Stimulated activated CD8-positive, alpha-beta memory T cell treated with anti-CD3 and anti-CD28 coated beads, Interleukin-12 subunit alpha, Interleukin-12 subunit beta, amount 100 ng/mL, for 1 hour (primary cell): ENCODE results near the gene CPO.

Experiments
- DNase-seq: peaks from one replicate; pipeline ENCODE4 v3.0.0-alpha.2; 2020; ENCODE audit warnings: low read depth

The CPO gene

DNA sequence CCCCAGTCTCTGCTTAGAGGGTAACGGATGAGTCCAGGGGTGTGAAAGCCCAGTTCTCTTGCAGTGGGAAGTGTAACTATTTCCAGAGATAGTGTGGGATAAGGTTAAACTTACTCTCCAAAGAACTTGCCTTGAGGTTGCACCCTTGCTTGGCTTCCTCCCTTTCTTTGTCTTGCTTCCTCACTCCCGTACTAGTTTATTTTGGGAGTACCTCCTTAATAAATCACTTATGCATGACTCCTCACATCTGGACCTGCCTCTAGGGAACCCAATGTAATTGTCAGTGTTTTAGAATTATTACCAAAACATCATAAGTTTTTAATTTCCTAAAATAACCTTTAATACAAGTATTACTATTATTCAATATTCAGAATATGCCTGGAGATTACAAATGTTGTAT is 35.2 kb downstream of the CPO start:
- DNase-seq: no peak

DNA sequence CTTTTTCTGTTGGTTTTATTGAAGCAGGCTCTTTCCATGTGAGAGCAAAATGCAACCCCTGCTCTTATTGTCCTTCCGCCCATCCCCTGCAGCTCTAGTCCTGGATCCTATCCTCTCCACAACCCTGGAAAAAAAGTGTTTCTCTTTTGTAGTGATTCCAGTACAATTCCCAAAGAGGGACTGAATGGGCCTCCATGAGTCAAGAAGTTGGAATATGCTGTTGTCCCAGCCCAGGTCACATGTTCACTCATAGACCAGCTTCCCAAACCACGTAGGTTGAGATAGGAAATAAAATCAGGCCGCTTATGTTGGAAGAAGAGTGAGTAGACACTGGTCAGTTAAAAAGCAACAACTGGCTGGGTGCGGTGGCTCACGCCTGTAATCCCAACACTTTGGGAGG is 39.4 kb downstream of the CPO start:
- DNase-seq: no peak

DNA sequence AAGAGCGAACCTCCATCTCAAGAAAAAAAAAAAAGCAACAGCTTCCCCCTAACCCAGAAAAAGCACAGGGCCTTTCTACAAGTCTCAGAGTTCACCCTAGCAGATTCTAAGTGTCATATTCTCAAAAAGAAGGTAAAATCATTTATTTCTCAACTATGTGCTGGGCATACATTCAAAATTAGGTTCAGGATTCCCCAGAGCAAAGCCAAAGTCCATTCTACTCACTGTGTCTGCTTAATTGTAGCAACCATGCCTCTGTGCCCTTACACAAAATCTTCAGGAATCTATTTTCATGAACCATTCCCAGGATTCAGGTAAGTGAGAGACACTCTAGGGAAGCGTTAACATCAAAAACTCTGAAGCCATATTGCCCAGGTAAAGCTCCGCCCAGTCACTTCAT is 40.0 kb downstream of the CPO start:
- DNase-seq: no peak

DNA sequence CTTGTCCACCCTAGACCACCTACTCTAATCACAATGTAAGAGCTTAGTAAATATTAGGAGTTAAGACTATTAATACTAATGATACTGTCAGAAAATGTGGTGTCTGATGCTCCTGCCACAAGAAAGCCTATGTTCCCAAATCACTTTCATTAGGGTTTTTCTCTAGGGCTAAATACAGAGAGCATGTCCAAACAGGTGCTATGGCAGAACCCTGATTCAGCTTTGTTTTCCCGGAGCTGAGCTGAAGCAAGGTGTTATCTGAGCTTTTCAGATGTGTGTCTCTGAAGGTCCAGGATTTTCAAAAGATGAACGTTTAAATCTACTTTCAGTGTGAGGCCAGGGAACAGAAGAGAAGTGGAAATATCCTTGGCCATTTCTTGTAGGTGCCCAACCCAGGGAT is 40.6 kb downstream of the CPO start:
- DNase-seq: no peak

DNA sequence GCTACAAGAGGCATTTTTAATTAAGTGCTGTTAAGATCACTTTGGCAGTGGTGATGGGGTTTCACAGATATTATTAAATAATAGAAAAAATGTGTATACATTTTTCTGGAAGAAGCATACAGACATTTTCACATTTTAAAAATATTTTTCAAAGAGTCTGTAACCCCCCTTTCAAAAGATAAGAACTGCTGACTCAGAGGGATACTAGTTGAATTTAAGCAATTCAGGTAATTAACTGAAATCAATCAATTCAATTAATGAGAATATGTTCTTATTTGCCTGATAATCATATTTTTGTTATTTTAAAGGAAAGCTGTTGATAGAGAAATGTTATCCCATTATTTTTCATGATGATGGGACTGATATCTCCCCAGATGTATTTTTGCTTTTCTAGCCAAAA is 41.1 kb downstream of the CPO start:
- DNase-seq: no peak

DNA sequence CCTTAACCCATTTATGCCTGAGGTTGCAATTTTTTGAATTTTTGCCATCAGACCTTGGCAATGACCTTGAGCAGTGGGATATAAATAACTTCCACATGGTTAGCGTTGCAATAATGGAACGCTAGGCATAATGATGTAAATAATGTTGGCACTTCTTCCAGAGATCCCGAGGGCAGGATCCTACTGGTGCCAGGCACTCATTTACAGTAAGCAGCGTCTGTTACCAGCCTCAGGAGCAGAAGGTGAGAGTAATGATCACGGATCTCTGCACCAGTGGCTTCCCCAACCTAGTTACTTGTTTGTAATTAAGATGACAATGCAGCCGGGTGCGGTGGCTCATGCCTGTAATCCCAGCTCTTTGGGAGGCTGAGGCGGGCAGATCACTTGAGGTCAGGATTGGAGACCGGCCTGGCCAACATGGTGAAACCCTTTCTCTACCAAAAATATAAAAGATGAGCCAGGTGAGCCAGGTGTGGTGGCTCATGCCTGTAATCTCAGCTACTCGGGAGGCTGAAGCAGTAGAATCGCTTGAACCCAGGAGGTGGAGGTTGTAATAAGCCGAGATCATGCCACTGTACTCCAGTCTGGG is 41.9 kb downstream of the CPO start:
- DNase-seq: no peak

DNA sequence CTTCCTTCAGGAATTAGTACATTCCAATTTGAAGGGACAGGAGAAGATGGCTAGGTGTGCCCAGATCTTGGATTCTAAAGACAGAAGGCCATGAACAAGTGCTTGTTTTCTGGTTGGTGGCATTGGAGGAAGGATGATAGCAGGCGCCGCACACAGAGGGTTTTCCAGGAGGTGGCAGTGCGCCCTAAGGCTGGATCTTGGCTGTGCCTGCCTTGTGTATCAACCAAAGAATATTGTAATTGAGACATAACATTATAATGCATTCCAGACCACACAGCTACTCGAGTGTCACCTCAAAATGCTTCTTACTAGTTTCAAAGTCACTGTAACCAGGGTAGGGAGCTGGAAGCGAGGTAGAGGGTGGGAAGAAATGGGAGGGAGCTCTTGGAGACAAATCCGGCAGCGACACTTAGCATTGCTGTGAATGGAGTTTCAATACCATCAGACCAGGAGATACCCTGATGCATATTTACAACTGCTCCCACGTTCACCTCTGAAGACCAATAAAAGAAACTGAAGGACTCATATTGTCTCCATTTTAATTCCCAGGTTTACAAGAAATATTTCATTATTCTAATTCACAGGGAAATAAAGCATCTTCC is 42.5 kb downstream of the CPO start:
- DNase-seq: no peak

DNA sequence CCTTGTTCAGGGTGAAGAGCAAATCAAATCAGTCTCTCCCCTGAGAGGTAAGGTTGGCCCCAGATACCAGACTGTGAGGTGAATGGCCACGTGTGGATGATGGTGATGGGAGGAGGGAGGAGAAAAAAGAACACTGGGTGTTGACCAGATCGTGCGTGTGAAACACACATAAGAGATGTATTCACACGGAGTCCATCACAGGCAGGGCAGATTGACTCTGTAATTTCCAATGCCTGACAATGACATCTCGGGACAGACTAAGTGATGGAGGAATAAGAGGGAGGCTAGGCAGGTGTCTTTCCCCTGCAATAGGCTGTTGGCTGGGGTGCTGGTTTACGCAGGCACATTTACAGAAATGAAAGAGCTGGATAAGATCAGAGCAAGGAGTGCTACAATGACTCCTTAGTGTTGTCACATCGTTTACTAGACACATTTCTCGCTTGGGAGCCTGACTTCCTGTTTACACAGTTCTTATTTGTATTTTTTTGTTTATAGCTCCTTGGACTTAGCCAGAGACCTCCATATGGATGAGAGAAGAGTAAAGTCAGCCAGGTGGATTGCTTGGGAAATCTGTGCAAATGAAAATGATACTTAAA is 43.1 kb downstream of the CPO start:
- no peak for DNase-seq

DNA sequence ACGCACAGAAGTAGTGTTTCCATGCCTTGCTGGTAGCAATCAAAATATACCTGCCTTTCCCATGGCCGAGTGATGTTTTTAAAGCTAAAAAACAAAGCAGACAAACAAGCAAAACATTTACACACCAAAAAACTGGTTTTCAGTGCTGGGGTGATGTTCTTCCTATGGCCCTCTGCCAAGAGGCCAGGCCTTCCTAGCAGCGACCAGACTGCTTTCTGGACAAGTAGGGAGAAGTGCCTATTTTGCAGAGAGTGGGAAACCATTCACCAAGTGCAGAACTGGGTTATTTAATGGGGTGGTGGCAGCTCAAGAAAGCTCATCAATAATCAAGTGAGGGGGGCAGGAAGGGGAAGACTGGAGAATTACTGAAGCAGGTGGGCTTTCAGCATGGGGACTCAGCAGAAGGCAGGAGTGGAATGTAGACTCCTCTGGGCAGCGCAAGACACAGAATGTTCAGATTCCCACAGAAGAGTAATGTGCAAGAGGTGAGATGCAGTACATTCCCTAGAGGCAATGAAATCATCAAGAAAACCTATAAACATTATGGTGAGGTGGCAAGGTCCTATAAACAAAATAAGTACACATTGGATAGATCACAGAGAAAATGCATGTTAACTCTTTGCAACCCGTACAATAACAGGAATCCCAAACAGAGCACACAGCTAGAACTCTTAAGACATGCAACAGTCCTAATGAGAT is 44.0 kb downstream of the CPO start:
- no peak for DNase-seq

DNA sequence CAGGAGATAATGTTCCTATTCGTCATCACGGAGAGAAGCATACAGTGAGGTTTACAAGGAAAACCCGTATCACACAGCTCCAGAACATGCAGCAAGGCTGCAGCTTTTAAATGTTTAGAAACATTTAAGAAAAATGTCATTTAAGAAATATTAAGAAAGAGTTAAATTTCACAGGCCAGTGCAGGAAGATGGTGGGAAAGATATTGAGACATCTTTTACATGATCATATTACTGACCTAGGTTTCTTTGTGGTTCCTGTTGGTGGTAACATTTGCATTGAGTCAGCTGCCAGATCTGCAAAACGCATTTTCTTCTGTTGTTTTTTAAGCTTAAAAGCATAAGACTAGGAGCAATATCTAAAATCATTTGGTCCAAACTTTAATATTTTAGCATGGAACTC is 44.9 kb downstream of the CPO start:
- DNase-seq: no peak

DNA sequence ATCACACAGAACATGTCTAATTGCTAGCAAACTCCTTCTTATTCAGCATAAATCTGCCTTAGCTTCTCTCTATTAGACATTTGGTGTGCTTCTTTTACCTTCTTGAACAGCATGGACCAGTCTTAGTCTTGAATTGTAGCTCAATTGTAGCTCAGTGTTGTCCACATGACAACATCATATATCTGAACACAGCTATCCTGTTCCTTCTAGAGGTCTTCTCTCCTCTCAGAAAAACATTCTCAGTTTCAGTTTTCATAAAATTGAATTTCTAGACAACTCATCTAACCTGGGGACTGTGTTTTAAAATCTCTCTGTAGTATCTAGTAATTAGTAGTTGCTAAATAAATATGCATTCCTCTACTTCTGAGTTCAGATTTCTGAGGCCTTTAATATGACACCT is 47.6 kb downstream of the CPO start:
- no peak for DNase-seq

DNA sequence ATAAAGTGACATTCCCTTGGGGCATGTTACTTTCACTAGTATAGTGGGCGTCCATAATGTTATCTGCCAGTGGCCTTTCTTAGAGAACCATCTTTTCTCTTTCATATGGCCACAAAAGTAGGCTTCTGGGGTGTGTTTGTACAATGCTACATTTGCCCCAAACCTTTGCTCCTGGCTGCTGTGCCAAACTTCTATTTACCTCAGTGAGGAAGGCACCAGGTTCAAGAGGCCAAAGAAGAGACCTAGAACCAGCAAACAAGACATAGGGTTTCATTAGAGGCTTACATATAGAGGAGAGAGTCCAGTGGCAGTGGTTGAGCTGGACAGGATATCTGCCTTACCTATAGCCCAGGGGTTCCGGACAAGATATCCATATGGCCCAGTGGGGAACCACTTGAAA is 48.5 kb downstream of the CPO start:
- no peak for DNase-seq

DNA sequence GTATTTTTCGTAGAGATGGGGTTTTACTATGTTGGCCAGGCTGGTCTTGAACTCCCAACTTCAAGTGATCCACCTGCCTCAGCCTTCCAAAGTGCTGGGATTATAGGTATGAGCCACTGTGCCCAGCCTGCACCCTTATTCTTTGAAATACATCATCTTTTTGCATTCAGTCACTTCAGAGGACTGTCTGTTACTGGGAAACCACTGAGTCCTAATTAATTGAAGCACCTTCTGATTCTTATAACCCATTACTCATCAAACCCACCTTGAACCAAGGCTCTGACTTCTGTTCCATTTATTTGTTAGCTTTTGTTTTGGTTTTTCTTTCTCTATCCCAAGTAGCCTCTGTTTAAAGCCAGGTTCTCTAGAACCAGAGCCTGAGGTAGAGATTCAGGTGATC is 49.6 kb downstream of the CPO start:
- no peak for DNase-seq

DNA sequence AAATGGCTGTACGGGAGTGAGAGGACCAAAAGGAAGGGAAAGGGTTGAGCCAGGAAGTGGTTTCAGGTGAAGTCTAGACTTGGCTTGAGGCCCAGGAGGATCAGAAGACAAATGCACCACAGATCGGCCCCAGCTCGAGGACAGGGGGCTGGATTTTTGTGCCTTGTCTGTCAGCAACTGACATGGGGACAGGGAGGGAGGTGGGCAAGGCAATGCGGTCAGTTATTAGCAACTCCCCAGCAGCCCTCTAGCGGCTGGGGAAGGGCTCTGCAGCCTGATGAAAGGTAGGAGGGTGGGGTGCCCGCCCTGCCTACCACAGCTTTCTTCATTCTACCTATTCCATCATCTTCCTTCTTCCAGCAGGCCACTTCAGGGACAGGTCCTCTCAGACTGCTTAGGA is 50.0 kb downstream of the CPO start:
- no peak for DNase-seq

DNA sequence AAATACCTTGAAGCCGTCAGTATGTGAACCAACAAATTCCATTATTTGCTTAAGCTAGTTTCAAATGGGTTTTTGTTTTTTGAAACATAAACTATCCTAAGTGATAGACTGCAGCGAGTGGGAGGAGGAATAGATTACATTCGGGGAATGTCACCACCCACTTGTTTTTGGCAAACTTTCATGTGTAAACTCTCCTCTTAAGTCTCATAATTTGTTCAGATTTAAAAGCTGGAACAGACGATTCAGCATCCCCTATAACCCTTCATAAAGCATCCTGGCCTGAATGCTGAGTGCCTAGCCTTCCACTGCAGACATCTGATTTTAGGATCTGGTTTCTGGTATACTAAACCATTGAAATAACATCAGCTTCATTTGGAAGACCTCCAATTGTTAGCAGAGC is 51.0 kb downstream of the CPO start:
- DNase-seq: no peak

DNA sequence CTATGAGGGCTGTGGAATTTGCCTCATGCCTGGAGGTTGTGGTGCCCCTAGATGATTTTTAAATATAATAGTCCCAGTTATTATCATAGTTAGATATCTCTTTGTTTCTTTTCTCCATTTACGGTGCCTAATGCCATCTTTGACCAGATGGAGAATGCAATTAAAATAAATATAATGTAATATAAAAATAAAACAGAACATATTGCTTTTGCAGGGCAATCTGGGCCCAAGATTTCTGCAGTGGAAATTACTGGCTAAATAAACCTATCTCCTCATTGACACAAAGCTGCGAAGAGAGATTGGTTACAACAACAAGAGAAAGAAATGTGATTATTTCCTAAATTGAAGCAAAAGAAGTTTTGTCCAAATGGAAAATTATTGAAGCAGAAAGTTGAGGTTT is 51.8 kb downstream of the CPO start:
- no peak for DNase-seq

DNA sequence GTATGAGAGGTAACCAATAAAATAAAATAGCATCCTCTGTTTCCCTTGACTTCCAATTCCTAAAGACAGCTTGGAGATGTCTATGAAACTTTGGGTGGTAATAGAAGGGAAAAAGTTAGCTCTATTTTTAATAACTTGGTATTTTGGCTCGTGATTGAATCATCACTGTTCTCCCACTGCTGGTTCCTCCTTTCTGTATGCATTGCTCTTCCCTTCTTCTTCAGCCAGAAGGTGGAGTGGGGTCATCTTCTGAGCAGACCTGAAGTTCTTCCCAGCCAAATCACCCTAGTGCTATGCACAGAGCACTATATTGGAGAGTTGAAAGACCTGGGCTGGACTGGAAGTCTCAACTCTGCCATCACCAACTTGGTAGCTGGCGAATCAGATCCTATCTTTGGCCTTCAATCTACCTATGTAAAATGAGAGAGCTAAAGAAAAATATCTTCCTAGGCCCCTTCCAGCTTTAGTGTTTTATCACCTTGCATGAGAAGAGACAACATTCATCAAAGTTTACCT is 54.1 kb downstream of the CPO start:
- DNase-seq: no peak

DNA sequence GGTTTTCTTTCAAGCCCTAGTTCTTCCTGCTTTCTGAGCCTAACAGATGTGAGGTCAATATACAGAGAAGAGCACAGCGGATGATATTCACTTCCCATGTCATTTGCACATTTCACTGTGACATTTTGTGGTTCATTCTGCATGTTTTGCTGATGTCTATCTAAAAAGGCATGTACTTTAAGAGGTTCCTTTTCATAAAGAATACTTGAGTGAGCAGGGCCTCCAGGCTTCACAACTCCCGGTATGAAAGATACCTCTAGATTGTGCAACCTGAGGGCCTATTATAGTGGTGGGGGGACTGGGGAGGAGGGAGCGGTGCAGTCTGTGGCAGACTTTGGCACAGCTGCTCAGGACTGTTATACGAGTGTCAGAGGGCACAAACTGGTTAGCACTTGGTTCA is 54.6 kb downstream of the CPO start:
- no peak for DNase-seq

DNA sequence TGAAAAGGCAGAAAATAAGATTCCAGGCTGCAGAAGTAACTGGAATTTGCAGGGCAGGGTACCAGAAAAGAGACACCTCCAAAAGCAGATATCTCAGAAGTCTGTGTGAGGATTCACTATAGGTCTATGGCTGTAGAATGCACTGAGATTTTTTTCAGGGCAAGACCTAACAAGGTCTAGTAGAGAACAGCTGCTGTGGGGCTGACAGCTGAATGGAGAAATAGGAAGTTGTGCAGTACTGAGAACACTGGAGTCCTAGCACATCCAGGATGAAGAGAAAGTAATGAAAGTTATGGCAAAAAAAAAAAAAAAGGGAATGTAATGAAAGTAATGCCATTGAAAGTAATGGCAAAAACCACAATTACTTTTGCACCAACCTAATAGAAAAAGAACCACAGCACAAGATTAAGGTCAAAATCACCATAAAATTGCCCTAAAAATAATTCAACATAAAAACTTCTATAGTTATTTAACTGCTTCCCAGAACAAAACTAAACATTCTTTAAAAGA is 57.3 kb downstream of the CPO start:
- no peak for DNase-seq

DNA sequence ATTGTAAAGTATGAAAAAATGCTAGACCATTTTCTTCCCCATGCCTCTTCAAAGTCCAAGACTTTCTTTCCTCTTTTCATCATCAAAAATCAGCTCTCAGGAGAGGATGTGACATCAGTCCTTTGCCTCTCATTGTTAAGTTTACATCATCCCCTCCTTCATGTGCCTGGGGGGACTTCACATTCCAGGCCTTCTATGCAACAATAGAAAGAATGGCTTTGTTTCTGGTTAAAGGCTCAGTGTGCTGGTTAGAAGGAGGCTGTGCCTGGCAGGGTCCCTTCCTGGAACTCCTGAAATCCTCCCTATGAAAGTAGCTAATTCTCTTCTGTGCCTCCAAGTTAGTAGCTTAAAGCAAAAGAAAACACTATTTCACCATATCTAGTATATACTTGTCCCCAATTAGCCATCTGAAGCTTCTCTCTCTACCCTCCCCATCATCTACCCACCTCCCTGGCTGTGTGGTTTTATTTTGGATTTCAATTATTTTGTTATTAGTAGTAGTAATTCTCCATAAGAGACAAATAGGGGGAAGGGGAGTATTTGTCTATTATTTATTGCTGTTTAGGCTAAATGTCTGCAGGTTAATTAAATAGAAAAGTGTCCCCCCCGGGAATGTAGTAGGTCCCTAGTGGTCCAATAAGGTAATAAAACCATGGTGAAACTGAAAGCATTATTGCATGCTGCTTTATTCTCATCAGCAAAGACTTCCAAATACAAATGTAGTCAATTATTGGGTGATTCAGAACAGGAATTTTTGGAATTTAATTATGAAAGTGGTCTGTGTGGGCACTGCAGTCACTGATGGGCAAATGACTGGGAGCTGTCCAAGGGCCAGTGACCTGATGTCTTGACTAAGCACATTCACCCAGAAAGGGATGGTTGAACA is 69.0 kb downstream of the CPO start:
- no peak for DNase-seq

DNA sequence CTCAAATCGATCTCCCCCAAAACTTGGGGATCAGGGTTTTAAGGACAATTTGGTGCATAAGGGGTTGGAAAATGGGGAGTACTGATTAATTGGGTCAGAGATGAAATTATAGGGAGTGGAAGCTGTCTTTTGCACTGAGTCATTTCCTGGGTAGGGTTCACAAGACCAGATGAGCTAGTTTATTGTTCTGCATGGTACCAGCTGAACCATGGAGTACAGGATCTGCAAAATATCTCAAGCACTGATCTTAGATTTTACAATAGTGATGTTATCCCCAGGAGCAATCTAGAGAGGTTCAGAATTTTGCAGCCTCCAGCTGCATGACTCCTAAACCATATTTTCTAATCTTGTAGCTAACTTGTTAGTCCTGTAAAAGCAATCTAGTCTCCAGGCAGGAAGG is 73.1 kb downstream of the CPO start:
- DNase-seq: no peak

DNA sequence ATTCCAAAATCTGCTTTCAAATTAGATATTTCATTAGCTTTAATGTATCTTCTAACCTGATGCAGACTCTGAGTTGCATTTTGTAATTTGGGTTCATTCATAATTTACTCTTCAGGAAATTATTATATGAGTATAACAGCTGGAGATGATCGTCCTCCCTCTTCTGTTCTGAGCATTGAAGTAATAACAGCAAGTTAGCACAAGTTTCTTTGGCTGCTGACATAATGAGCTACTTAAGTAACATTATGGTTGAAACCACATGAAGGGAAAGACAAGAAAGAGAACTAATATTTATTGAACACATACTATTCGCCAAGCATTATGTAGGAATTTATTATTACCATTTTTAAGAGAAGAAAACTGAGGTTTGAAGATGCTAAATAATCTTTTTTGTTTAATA is 75.1 kb downstream of the CPO start:
- DNase-seq: no peak
